CD8-positive, alpha-beta memory T cell (primary cell): Measurements from ENCODE around the gene P3H3. TPM values are rescaled to one million over a fixed set of nuclear protein-coding genes. Genes with fewer than 3 reads are reported as not detected.
"Not testable (repeated sequence)": the region's sequence is repeated elsewhere in the genome, so short reads cannot be mapped to it uniquely, and the experiment has no call there.

Experiments used
- CTCF ChIA-PET: fragments of 350-600 bp; sonication (Branson Sonifier 250); formaldehyde crosslinking; loops from one replicate; lab custom pipeline; 2021; ENCODE audit warnings: antibody characterized with exemption; lab: Charles Lee
- POLR2A ChIA-PET: fragments of 350-600 bp; sonication (Branson Sonifier 250); formaldehyde crosslinking; loops from one replicate; lab custom pipeline; 2021; ENCODE audit warnings: antibody characterized with exemption; lab: Charles Lee
- DNase-seq, 5 donors: peaks; one replicate each; pipeline versions ENCODE4 v3.0.0 to v3.0.0-alpha.2; 2020 to 2022; ENCODE audit warnings: mixed read lengths in 1 of 5
- H3K27ac ChIP-seq: one replicate; pipeline ENCODE4 v1.7.0; 2013; ENCODE audit warnings: low read depth, mild to moderate bottlenecking, low read length, moderate library complexity
- H3K27me3 ChIP-seq: 2 replicates; pipeline ENCODE4 v1.7.0; 2013; ENCODE audit warnings: low read length, mild to moderate bottlenecking; ENCODE audit not compliant: insufficient read depth, poor library complexity, severe bottlenecking
- H3K36me3 ChIP-seq: 2 replicates; pipeline ENCODE4 v1.7.0; 2013; ENCODE audit warnings: mild to moderate bottlenecking, low read length, moderate library complexity; ENCODE audit not compliant: insufficient read depth
- H3K4me1 ChIP-seq: 2 replicates; pipeline ENCODE4 v1.7.0; 2013; ENCODE audit warnings: mild to moderate bottlenecking, low read length, moderate library complexity; ENCODE audit not compliant: insufficient read depth
- H3K4me3 ChIP-seq: 2 replicates; pipeline ENCODE4 v1.7.0; 2013; ENCODE audit warnings: mild to moderate bottlenecking, low read length
- H3K9me3 ChIP-seq: 2 replicates; pipeline ENCODE4 v1.7.0; 2013; ENCODE audit warnings: mild to moderate bottlenecking, low read length
- H3K27ac Mint-ChIP-seq, 8 donors: one replicate each; pipeline ENCODE4 v1.8.0; 2020 to 2021; ENCODE audit warnings: mixed read lengths in 8 of 8, mild to moderate bottlenecking in 6 of 8, inconsistent platforms in 3 of 8, moderate library complexity in 3 of 8
- H3K27me3 Mint-ChIP-seq, 2 donors: one replicate each; pipeline ENCODE4 v1.8.0; 2020 to 2021; ENCODE audit warnings: mixed read lengths in 2 of 2, mild to moderate bottlenecking in 1 of 2, moderate library complexity in 1 of 2
- H3K36me3 Mint-ChIP-seq, 3 donors: one replicate each; pipeline ENCODE4 v1.8.0; 2020 to 2021; ENCODE audit warnings: mixed read lengths in 3 of 3, inconsistent platforms in 1 of 3, mild to moderate bottlenecking in 1 of 3
- H3K4me1 Mint-ChIP-seq, 3 donors: one replicate each; pipeline ENCODE4 v1.8.0; 2020 to 2021; ENCODE audit warnings: mixed read lengths in 3 of 3, inconsistent platforms in 1 of 3, mild to moderate bottlenecking in 1 of 3
- H3K4me3 Mint-ChIP-seq, 7 donors: one replicate each; pipeline ENCODE4 v1.8.0; 2020 to 2021; ENCODE audit warnings: mixed read lengths in 7 of 7, mild to moderate bottlenecking in 6 of 7, moderate library complexity in 4 of 7, inconsistent platforms in 2 of 7
- H3K9me3 Mint-ChIP-seq, 5 donors: one replicate each; pipeline ENCODE4 v1.8.0; 2020 to 2022; ENCODE audit warnings: mixed read lengths in 5 of 5, mild to moderate bottlenecking in 3 of 5, moderate library complexity in 2 of 5, inconsistent platforms in 1 of 5
- polyA plus RNA-seq: library from polyadenylated mRNA; unstranded; fragments of 300-500 nt; fragmentation: Illumina TruSeq; gene quantifications from one replicate; pipeline ENCODE4 v1.2.3, GENCODE V29; 2021
- total RNA-seq, 2 experiments: library from RNA; stranded (reverse); gene quantifications; one replicate each; pipeline ENCODE4 v1.2.3, GENCODE V29; 2021

The P3H3 gene
- total and polyA plus RNA-seq, 3 experiments from 2014 or later = 2.4 to 2.9 (median 2.5) TPM

DNA sequence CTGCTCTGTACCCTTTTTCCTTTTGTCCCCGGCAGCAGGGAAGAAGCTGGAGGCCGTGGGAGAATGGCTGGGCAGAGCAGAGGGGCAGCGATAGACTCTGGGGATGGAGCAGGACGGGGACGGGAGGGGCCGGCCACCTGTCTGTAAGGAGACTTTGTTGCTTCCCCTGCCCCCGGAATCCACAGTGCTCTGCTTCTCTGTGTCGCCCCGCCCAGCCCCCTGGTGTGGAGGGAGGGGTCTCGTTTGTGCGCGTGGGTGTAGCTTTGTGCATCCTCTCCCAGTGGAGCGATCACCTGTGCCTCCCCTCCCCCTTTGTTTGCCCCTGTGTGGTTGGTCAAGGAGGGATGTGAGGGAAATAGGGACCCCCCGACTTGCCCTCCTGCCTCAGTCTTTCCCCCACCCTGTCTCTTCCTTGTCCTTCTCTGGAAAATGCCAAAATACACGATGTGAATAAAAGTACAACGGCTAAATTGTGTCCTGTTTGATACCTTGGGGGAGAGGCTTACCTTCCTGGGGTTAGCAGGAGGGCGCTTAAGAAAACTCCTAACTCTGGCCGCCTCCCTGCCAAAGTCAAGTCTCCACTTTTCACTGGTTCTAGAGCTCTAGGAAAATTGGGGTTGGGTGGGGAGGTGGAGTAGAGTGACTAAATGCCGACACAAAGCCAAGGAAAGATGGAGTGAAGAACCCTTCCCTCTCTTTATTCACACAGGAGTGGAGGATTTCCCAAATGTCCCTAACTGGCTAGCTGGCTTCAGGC, 38.1 kb downstream of the P3H3 start:
- peaks cover 44% of the 10 kb centered on the region for H3K36me3 ChIP-seq
- Mint-ChIP-seq H3K4me1 (peaks cover 33 to 42% (median 34%) of the 10 kb centered on the region in 3 donors), H3K4me3 (peak overlapping the region; percentile 87 to 98 (median 92)), H3K9me3 (no peaks in the 10 kb centered on the region), H3K27me3 (no peaks in the 10 kb centered on the region), H3K27ac (peak overlapping the region; percentile 30 to 96 (median 91)), H3K36me3 (peaks cover 2 to 75% (median 16%) of the 10 kb centered on the region in 3 donors)
- CTCF ChIA-PET = interaction anchor here (1.2 to 11.0 kb wide), 6 partner anchors 13 to 93 kb away, joined by 3 to 135 read pairs (median 54); partner anchors contain the start of genes ATN1, CDCA3 and USP5
- peak in 2 of 5 donors; percentile 21 to 54 for DNase-seq
- H3K4me1 ChIP-seq = peaks cover 29% of the 10 kb centered on the region
- no peak overlapping the region for H3K27ac ChIP-seq
- no peaks in the 10 kb centered on the region for H3K27me3 ChIP-seq
- no peak overlapping the region for H3K4me3 ChIP-seq
- POLR2A ChIA-PET = interaction anchor here (1.4 to 3.8 kb wide), 5 partner anchors 13 to 77 kb away, joined by 4 to 36 read pairs (median 8); partner anchors contain the start of genes C12orf57, CDCA3, RNU7-1 and USP5
- no peaks in the 10 kb centered on the region for H3K9me3 ChIP-seq

DNA sequence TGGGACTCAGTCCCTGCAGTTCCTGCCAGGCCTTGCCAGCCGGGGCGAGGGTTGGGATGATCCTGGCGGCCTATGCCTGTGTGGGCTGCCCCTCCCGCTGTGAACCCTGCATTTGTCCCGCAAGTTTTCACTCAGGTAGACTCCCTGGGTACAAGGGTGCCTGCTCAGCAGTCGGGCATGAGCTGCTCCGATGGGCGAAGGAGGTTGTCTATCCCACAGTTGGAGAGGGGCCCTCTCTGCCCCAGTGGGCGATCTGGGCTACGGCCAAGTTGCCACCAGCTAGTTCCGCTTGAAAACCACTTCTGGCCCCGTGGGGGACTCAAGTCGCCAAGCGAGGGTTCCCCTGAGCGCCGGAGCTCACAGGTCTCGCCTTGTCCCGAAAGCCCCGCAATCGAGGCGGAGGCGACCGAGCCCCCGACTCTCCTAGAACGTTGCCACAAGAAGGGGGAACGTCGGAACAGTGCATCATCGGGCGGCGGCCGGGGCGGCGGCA, 38.8 kb downstream of the P3H3 start:
- Mint-ChIP-seq H3K27ac (peak overlapping the region; percentile 85 to 96 (median 91)), H3K27me3 (no peaks in the 10 kb centered on the region), H3K9me3 (no peaks in the 10 kb centered on the region), H3K4me1 (peaks cover 39 to 49% (median 41%) of the 10 kb centered on the region in 3 donors), H3K36me3 (peaks cover 2 to 75% (median 16%) of the 10 kb centered on the region in 3 donors), H3K4me3 (peak overlapping the region; percentile 87 to 98 (median 92))
- H3K27me3 ChIP-seq = no peaks in the 10 kb centered on the region
- ChIA-PET CTCF (interaction anchor here (1.2 to 11.0 kb wide), 7 partner anchors 13 to 93 kb away, joined by 3 to 135 read pairs (median 36); partner anchors contain the start of genes ATN1, CDCA3 and USP5), POLR2A (interaction anchor here (0.6 to 3.8 kb wide), 7 partner anchors 14 to 397 kb away, joined by 3 to 36 read pairs (median 8); partner anchors contain the start of genes C12orf57, CDCA3, RNU7-1 and USP5)
- H3K36me3 ChIP-seq = peaks cover 38% of the 10 kb centered on the region
- peak overlapping the region; percentile 58 for H3K4me3 ChIP-seq
- DNase-seq = no peak
- peaks cover 35% of the 10 kb centered on the region for H3K4me1 ChIP-seq
- no peaks in the 10 kb centered on the region for H3K9me3 ChIP-seq
- no peak overlapping the region for H3K27ac ChIP-seq

DNA sequence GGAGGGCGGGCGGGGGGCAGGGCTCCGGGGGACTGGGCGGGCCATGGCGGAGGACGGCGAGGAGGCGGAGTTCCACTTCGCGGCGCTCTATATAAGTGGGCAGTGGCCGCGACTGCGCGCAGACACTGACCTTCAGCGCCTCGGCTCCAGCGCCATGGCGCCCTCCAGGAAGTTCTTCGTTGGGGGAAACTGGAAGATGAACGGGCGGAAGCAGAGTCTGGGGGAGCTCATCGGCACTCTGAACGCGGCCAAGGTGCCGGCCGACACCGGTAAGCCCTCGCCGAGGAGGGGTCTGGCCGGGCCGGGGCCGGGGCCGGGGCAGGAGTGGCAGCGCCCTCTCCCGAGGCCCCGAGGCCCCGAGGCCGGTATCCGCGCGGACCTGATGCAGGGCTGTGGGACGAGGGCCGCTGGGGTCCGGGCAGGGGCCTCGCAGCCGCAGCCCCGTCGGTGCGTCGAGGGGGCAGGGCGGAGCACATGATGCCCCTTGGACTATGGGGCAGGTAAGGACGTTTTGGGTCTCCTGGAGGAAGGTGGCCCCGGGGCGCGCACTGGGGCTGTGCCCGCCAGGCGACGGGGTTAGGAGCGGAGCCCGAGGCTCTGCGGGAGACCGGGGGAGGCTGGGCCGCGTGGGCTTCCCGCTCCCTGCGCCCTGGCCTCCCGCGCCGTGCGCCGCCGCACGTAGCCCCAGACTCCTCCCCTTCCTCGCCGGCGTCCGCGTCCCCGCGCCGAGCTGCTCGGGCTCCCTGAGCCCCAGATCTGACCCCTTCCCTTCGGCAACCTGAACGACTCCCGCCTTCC, 39.4 kb downstream of the P3H3 start, which contains the start of gene TPI1:
Gene TPI1, plus strand, starts transcription at position 119 of the 798 bp plus-strand sequence. Its CDS starts 36 bp downstream, at position 155.
- Mint-ChIP-seq H3K27me3 (no peaks in the 10 kb centered on the region), H3K4me1 (peaks cover 43 to 55% (median 47%) of the 10 kb centered on the region in 3 donors), H3K9me3 (no peaks in the 10 kb centered on the region), H3K27ac (peak within 1 kb of the TSS; percentile 85 to 96 (median 92)), H3K36me3 (peaks cover 2 to 75% (median 12%) of the 10 kb centered on the region in 3 donors), H3K4me3 (peak within 1 kb of the TSS; percentile 87 to 98 (median 92))
- H3K9me3 ChIP-seq = no peaks in the 10 kb centered on the region
- peak; percentile 62 to 85 (median 73) for DNase-seq
- CTCF ChIA-PET = interaction anchor here (1.2 to 11.0 kb wide), 9 partner anchors 14 to 246 kb away, joined by 4 to 135 read pairs (median 8); partner anchors contain the start of genes ATN1, CDCA3, LPCAT3 and USP5
- H3K4me1 ChIP-seq = peaks cover 38% of the 10 kb centered on the region
- H3K36me3 ChIP-seq = peaks cover 33% of the 10 kb centered on the region
- peak within 1 kb of the TSS; percentile 58 for H3K4me3 ChIP-seq
- peak within 1 kb of the TSS; percentile 76 for H3K27ac ChIP-seq
- POLR2A ChIA-PET = interaction anchor here (0.6 to 3.8 kb wide), 7 partner anchors 15 to 397 kb away, joined by 3 to 36 read pairs (median 8); partner anchors contain the start of genes C12orf57, CDCA3, RNU7-1 and USP5
- H3K27me3 ChIP-seq = no peaks in the 10 kb centered on the region

DNA sequence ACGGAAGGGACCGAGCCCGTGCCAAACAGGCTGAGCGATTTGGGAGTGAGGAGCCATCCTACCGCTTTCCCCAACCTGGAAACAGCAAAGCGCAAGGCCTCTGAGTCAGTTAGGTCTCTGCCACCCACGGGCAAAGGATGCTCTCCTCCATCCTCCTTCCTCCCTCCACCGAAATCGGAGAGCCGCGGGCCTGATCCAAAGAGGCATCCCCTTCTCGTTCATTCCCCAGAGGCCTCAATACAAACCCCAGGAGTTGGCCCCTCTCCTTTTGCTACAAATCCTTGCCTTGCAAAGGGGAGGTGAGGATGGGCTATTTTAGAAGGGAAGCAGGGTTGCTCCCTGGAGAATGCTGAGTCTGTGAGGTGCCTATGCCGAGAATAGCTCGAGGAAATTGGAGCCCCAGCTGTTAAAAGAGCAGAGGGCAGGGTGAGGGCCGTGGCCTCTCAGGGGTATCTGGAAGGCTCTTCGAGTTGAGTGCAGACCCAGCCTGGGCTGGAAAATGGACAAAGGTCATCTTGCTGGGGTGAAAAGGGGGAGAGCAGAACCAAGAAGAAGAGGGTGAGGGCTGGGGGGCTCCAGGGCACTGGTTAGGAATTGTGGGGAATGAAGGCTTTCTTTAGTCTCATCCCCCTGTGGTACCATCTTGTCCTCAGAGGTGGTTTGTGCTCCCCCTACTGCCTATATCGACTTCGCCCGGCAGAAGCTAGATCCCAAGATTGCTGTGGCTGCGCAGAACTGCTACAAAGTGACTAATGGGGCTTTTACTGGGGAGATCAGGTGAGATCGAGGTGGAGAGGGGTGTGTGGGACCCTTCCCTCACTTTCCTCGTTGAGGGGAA, 40.2 kb downstream of the P3H3 start:
- H3K27me3 ChIP-seq = no peaks in the 10 kb centered on the region
- peaks cover 26% of the 10 kb centered on the region for H3K36me3 ChIP-seq
- H3K36me3 Mint-ChIP-seq = peaks cover 2 to 72% (median 12%) of the 10 kb centered on the region in 3 donors
- H3K4me1 Mint-ChIP-seq = peaks cover 43 to 56% (median 47%) of the 10 kb centered on the region in 3 donors
- POLR2A ChIA-PET = interaction anchor here (0.9 to 3.8 kb wide), 8 partner anchors 15 to 398 kb away, joined by 3 to 36 read pairs (median 5); partner anchors contain the start of genes CDCA3, ENO2, USP5 and VAMP1
- peak overlapping the region; percentile 76 for H3K27ac ChIP-seq
- peak overlapping the region; percentile 82 to 93 (median 88) for H3K27ac Mint-ChIP-seq
- H3K4me3 Mint-ChIP-seq = peak overlapping the region; percentile 85 to 96 (median 92)
- H3K27me3 Mint-ChIP-seq = no peaks in the 10 kb centered on the region
- peaks cover 38% of the 10 kb centered on the region for H3K4me1 ChIP-seq
- H3K9me3 Mint-ChIP-seq = no peaks in the 10 kb centered on the region
- H3K4me3 ChIP-seq = peak overlapping the region; percentile 38
- DNase-seq = no peak
- CTCF ChIA-PET = interaction anchor here (0.9 to 11.0 kb wide), 18 partner anchors 14 to 245 kb away, joined by 3 to 135 read pairs (median 9); partner anchors contain the start of genes ATN1, C12orf57, CDCA3 and LPCAT3
- H3K9me3 ChIP-seq = no peaks in the 10 kb centered on the region

DNA sequence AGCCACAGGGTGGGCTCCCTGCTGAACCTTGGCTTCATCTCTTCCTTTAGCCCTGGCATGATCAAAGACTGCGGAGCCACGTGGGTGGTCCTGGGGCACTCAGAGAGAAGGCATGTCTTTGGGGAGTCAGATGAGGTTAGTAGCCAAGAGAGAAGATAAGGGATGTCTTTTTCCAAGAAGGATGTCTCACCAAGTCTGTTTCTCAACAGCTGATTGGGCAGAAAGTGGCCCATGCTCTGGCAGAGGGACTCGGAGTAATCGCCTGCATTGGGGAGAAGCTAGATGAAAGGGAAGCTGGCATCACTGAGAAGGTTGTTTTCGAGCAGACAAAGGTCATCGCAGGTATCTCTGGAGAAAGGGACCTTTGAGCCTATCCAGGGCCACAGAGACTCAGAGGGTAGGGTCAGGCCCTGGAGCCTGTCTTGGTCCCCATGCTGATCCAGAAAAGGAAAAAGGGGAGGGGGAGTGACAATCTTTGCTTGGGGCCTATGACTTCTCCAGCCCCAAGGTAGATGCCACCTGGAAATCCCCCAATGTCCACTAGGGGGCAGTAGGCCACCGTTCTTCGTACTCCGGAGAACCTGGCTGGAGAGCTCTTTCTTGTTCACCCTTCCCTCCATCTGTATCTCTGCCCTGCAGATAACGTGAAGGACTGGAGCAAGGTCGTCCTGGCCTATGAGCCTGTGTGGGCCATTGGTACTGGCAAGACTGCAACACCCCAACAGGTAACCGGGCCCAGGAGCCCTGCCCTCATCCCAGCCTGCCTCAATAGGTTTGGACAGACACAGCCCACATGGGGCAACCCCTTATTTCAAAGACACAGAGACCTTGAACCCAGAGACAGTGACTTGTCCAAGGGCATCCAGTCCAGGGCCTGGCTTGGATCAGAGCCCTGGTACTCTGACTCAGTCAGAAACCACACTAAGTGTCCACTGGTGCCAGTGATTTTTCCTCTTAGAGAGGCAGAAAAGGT, 41.1 kb downstream of the P3H3 start:
- Histone ChIP-seq H3K27ac (peak overlapping the region; percentile 76), H3K36me3 (peaks cover 23% of the 10 kb centered on the region), H3K9me3 (no peaks in the 10 kb centered on the region), H3K4me1 (peaks cover 42% of the 10 kb centered on the region), H3K27me3 (no peaks in the 10 kb centered on the region), H3K4me3 (no peak overlapping the region)
- Mint-ChIP-seq H3K4me3 (peak overlapping the region; percentile 85 to 96 (median 92)), H3K27ac (peak overlapping the region; percentile 82 to 92 (median 86)), H3K36me3 (peaks cover 2 to 66% (median 12%) of the 10 kb centered on the region in 3 donors), H3K4me1 (peaks cover 48 to 61% (median 52%) of the 10 kb centered on the region in 3 donors), H3K9me3 (no peaks in the 10 kb centered on the region), H3K27me3 (no peaks in the 10 kb centered on the region)
- ChIA-PET POLR2A (interaction anchor here (0.5 to 3.8 kb wide), 10 partner anchors 16 to 226 kb away, joined by 3 to 36 read pairs (median 4); partner anchors contain the start of genes C12orf57, CDCA3, ENO2 and MLF2), CTCF (interaction anchor here (0.6 to 11.0 kb wide), 32 partner anchors 11 to 256 kb away, joined by 3 to 135 read pairs (median 4); partner anchors contain the start of genes ATN1, C12orf57, C1RL and CDCA3)
- peak; percentile 76 to 87 (median 79) for DNase-seq

DNA sequence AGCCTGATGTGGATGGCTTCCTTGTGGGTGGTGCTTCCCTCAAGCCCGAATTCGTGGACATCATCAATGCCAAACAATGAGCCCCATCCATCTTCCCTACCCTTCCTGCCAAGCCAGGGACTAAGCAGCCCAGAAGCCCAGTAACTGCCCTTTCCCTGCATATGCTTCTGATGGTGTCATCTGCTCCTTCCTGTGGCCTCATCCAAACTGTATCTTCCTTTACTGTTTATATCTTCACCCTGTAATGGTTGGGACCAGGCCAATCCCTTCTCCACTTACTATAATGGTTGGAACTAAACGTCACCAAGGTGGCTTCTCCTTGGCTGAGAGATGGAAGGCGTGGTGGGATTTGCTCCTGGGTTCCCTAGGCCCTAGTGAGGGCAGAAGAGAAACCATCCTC, 42.1 kb downstream of the P3H3 start:
- peaks cover 42% of the 10 kb centered on the region for H3K4me1 ChIP-seq
- CTCF ChIA-PET = interaction anchor here (1.0 to 11.0 kb wide), 17 partner anchors 14 to 534 kb away, joined by 3 to 135 read pairs (median 7); partner anchors contain the start of genes ATN1, C1R, C1RL and CDCA3
- peaks cover 0 to 56% (median 7%) of the 10 kb centered on the region in 3 donors for H3K36me3 Mint-ChIP-seq
- peaks cover 49 to 67% (median 58%) of the 10 kb centered on the region in 3 donors for H3K4me1 Mint-ChIP-seq
- H3K36me3 ChIP-seq = peaks cover 17% of the 10 kb centered on the region
- POLR2A ChIA-PET, H3K27ac ChIP-seq, H3K27me3 Mint-ChIP-seq, DNase-seq, H3K27me3 ChIP-seq, H3K9me3 ChIP-seq, H3K4me3 ChIP-seq, H3K9me3 Mint-ChIP-seq: not testable (repeated sequence)
- peak overlapping the region in 7 of 8 donors; percentile 48 to 92 (median 77) for H3K27ac Mint-ChIP-seq
- H3K4me3 Mint-ChIP-seq = peak overlapping the region in 6 of 7 donors; percentile 23 to 91 (median 58)
